ENCODE results near the gene MCHR2.

DNA sequence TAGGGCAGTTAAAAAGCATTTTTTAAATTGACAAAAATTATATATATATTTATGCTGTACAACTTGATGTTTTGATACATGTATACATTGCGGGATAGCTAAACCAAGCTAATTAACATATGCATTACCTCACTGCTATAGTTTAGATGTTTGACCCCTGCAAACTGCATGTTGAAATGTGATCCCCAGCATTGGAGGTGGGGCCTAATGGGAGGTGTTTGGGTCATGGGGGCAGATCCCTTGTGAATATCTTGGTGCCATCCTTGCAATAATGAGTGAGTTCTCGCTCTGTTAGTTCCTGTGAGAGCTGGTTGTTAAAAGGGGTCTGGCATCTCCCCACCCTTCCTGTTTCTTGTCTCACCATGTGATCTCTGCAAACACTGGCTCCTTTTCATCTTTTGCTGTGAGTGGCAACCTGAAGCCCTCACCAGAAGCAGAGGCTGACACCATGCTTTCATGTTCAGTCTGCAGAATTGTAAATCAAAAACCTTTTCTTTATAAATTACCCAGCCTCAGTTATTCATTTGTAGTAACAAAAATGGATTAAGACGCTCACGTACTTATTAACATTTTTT is 111.8 kb downstream of the MCHR2 start:
- TF ChIP-seq EZH2 (IDR thresholded peaks at IDR 0.05) (no peak), POLR2AphosphoS5 (IDR thresholded peaks at IDR 0.05; ENCODE audit: borderline replicate concordance, low read depth, low read length) (no peak), FOXP2 (optimal IDR thresholded peaks at IDR 0.05; ENCODE audit: control extremely low read depth, extremely low read length, insufficient read depth) (no peak)

Data from SK-N-MC (cell line).